Ishikawa (cell line): ENCODE measurements around the gene TTC6.

Experiments
- CEBPB ChIP-seq: IDR thresholded peaks from 2 replicates; pipeline ENCODE4 v1.6.1; 2012
- CREB1 ChIP-seq: IDR thresholded peaks from 2 replicates; pipeline ENCODE4 v1.6.1; 2012; ENCODE audit warnings: low read depth
- EGR1 ChIP-seq: IDR thresholded peaks from 2 replicates; pipeline ENCODE4 v1.6.1; 2012
- EP300 ChIP-seq: IDR thresholded peaks from 2 replicates; pipeline ENCODE4 v1.6.1; 2012; ENCODE audit warnings: borderline replicate concordance
- FOXM1 ChIP-seq: IDR thresholded peaks from 2 replicates; pipeline ENCODE4 v1.6.1; 2012; ENCODE audit warnings: low read depth, borderline replicate concordance
- MAX ChIP-seq: IDR thresholded peaks from 2 replicates; pipeline ENCODE4 v1.6.1; 2012
- NFIC ChIP-seq: IDR thresholded peaks from 2 replicates; pipeline ENCODE4 v1.6.1; 2012
- RAD21 ChIP-seq: IDR thresholded peaks from 2 replicates; pipeline ENCODE4 v1.6.1; 2012; ENCODE audit warnings: low read depth
- REST ChIP-seq: IDR thresholded peaks from 2 replicates; pipeline ENCODE4 v1.6.1; 2012; ENCODE audit warnings: low read depth, mild to moderate bottlenecking
- TAF1 ChIP-seq: IDR thresholded peaks from 2 replicates; pipeline ENCODE4 v1.6.1; 2012; ENCODE audit warnings: low read depth, mild to moderate bottlenecking
- TCF12 ChIP-seq: IDR thresholded peaks from 2 replicates; pipeline ENCODE4 v1.6.1; 2012; ENCODE audit warnings: low read depth
- TEAD4 ChIP-seq: IDR thresholded peaks from 2 replicates; pipeline ENCODE4 v1.6.1; 2012
- USF1 ChIP-seq: IDR thresholded peaks from 2 replicates; pipeline ENCODE4 v1.6.1; 2012
- YY1 ChIP-seq: IDR thresholded peaks from 2 replicates; pipeline ENCODE4 v1.6.1; 2012; ENCODE audit warnings: low read depth
- ZBTB7A ChIP-seq: IDR thresholded peaks from 2 replicates; pipeline ENCODE4 v1.6.1; 2012; ENCODE audit warnings: low read depth

The TTC6 gene

GRCh38 chr14:37591311-37591940 is 4.0 kb upstream of the TTC6 start:
- TF ChIP-seq FOXM1, result no peak
- TF ChIP-seq ZBTB7A, result no peak
- no peak for TF ChIP-seq NFIC
- no peak for TF ChIP-seq MAX
- no peak for TF ChIP-seq TCF12
- TF ChIP-seq EP300, result no peak
- TF ChIP-seq CEBPB, result no peak
- no peak for TF ChIP-seq YY1
- no peak for TF ChIP-seq CREB1
- no peak for TF ChIP-seq TAF1
- TF ChIP-seq EGR1, result no peak
- no peak for TF ChIP-seq TEAD4
- no peak for TF ChIP-seq RAD21
- TF ChIP-seq REST, result no peak
- no peak for TF ChIP-seq USF1

DNA sequence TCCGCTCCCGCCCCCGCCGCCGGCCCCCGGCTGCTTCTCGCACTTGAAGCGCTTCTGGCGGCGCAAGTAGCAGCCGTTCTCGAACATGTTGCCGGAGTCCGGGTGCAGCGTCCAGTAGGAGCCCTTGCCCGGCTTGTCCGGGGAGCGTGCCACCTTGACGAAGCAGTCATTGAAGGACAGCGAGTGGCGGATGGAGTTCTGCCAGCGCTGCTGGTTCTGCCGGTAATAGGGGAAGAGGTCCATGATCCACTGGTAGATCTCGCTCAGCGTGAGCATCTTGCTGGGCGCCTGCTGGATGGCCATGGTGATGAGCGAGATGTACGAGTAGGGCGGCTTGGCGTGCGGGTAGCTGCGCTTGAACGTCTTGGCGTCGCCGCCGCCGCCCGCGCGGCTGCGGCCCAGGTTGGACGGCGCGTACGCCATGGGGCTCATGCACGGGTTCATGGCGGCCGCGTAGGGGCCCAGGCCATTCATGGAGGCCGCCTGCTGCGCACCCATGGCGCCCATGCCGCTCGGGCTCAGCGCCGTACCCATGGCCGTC is 3.4 kb upstream of the TTC6 start:
- TF ChIP-seq CEBPB (no peak), CREB1 (no peak), ZBTB7A (no peak), USF1 (no peak), MAX (no peak), REST (no peak), EP300 (no peak), YY1 (no peak), EGR1 (no peak), TCF12 (no peak)

GRCh38 chr14:37592482-37593408 is 2.7 kb upstream of the TTC6 start:
- TF ChIP-seq ZBTB7A (no peak), EGR1 (no peak), RAD21 (no peak), EP300 (no peak)

DNA sequence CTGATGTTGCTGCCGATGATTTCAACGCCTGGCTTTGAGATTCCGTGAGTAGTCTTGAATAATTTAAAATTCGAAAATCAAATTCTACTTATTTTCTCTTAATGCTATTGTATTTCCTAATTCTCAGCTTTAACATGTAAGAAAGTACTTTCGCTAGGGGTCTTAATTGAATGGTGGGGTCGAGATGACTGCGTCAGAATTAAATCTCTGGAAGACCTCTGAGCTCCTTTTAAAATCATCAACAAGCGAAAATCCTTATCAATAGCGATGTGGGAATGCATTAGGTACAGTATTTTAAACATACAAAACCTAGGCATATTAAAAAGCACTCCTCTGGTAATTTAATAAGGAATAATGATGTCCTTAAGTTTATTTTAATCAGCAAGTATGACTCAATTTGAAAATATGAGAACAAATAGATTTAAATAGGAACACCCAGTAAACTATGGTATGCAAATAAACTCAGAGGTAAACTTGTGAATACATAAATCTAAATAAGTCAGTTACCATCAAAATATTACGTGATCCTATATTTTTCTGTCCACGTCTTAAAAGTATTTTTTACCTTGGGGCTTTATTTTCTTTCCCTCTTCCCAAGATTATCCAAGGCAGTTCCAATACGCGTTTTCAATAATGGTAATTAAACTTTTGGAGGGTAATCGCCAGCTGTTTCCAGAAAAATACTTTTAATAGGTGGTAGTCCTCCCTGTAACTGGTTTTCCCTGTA is 1.8 kb upstream of the TTC6 start:
- TF ChIP-seq YY1, result no peak
- no peak for TF ChIP-seq RAD21
- no peak for TF ChIP-seq USF1
- no peak for TF ChIP-seq CREB1
- no peak for TF ChIP-seq FOXM1
- TF ChIP-seq CEBPB, result no peak
- no peak for TF ChIP-seq TEAD4
- no peak for TF ChIP-seq TCF12
- no peak for TF ChIP-seq NFIC
- TF ChIP-seq TAF1, result no peak
- TF ChIP-seq EGR1, result no peak
- TF ChIP-seq ZBTB7A, result no peak
- no peak for TF ChIP-seq MAX
- TF ChIP-seq EP300, result no peak
- no peak for TF ChIP-seq REST
